HG02943 (cell line): ENCODE measurements around the gene ATP2B1.

Experiments
- ATAC-seq: cut with Tn5 transposase; IDR thresholded peaks from one replicate; pipeline ENCODE4 v1.9.1; 2021; ENCODE audit warnings: mild to moderate bottlenecking, low read depth, moderate library complexity; ENCODE audit not compliant: unreplicated experiment

ATP2B1 gene

GRCh38 chr12:89618113-89618862 lies 90.3 kb downstream of the ATP2B1 start:
- no peak for ATAC-seq

- ATAC-seq, result no peak
Observed at GRCh38 chr12:89610366-89610765, 98.3 kb downstream of the ATP2B1 start.

- ATAC-seq, result no peak
Observed at GRCh38 chr12:89603678-89604077, 105.0 kb downstream of the ATP2B1 start.

GRCh38 chr12:89597770-89598169 lies 110.9 kb downstream of the ATP2B1 start:
- no peak for ATAC-seq

GRCh38 chr12:89597210-89597609 lies 111.4 kb downstream of the ATP2B1 start:
- ATAC-seq, result no peak

GRCh38 chr12:89593873-89594272 lies 114.8 kb downstream of the ATP2B1 start:
- ATAC-seq, result no peak

GRCh38 chr12:89593233-89593632 lies 115.4 kb downstream of the ATP2B1 start:
- no peak for ATAC-seq

- ATAC-seq, result no peak
Observed at GRCh38 chr12:89589753-89590152, 118.9 kb downstream of the ATP2B1 start.

- ATAC-seq, result no peak
Observed at GRCh38 chr12:89578499-89578898, 130.1 kb downstream of the ATP2B1 start.

GRCh38 chr12:89576572-89577220 lies 131.9 kb downstream of the ATP2B1 start:
- ATAC-seq, result no peak

GRCh38 chr12:89575374-89575773 lies 133.3 kb downstream of the ATP2B1 start:
- ATAC-seq, result no peak

GRCh38 chr12:89574736-89575208 lies 133.9 kb downstream of the ATP2B1 start:
- ATAC-seq, result no peak

- no peak for ATAC-seq
Observed at GRCh38 chr12:89573051-89573810, 135.4 kb downstream of the ATP2B1 start.

GRCh38 chr12:89571491-89572195 lies 137.0 kb downstream of the ATP2B1 start:
- no peak for ATAC-seq

- ATAC-seq, result no peak
Observed at GRCh38 chr12:89568484-89568883, 140.2 kb downstream of the ATP2B1 start.

- ATAC-seq, result no peak
Observed at GRCh38 chr12:89567691-89568239, 140.9 kb downstream of the ATP2B1 start.

GRCh38 chr12:89566615-89567014 lies 142.0 kb downstream of the ATP2B1 start:
- no peak for ATAC-seq

- ATAC-seq, result no peak
Observed at GRCh38 chr12:89565002-89565401, 143.6 kb downstream of the ATP2B1 start.

- ATAC-seq, result no peak
Observed at GRCh38 chr12:89559753-89560152, 148.9 kb downstream of the ATP2B1 start.

- ATAC-seq, result no peak
Observed at GRCh38 chr12:89556976-89557375, 151.7 kb downstream of the ATP2B1 start.
